ENCODE data around the gene ERN1.

Gene ERN1

GRCh38 chr17:64083563-64084085, 46.3 kb downstream of the ERN1 start:
- DNase-seq (ENCODE audit: low read depth): no peak

DNA sequence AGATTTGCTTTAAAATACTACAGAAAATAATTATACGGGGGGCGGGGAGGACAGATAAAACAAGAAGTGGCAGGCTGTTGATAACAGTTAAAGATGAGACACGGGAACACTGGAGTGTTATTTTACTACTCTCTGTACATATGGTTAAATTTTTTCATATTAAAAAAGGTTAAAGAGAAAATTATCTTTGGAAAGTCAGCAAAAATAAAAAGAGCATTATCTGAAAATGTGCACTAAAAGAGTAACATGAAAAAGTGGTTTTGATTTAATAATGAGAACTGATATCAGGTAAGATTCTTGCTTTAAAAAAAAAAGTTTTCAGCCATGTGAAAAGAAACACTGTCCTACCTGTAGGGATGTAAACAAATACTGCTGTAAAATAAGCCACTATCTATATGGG, 46.9 kb downstream of the ERN1 start:
- no peak for DNase-seq (ENCODE audit: low read depth)

DNA sequence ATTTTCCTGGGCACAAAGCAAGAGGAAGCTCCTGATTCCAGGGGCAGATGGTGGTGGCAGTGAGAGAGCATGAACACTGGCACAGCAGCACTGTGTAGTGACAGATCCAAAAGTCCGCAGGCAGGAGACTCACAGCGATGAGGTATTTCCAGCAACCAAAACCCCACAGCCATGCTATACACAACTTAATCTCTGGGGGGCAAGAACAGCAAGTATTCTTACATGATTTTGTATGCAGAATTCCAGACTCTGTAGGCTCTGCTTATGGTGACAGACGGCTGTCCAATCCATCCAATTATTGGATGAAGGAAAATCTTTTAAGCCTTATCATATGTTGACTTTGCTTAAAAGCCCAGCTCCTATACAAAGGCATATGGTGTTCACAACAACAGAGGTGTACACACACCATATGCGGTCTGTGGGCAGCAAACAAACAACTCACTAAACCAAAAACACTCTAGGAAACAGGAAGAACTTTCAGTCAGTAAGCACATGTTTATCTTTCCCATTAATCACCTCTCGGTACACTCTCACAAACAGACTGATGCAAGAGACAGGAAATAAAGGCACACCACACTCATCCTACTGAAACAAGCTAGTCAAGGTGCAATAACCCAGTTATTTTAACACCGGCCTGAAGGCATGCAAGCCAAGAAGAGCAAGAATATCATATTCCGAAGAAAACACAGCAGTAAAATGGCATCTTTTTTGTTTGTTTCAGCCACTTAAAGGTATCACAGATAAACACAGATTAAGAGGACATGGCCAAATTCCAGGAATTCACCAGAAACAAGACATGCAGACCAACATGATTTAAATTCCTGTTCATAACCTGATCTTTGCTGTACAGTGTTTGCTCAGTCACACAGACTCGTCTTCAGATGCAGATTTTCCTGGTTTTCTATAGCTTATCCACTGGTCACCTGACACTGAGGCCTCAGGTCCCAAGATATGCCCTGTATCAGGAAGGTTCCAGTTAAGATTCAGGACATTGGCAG, 47.8 kb downstream of the ERN1 start:
- DNase-seq (ENCODE audit: low read depth): peak; percentile 18

DNA sequence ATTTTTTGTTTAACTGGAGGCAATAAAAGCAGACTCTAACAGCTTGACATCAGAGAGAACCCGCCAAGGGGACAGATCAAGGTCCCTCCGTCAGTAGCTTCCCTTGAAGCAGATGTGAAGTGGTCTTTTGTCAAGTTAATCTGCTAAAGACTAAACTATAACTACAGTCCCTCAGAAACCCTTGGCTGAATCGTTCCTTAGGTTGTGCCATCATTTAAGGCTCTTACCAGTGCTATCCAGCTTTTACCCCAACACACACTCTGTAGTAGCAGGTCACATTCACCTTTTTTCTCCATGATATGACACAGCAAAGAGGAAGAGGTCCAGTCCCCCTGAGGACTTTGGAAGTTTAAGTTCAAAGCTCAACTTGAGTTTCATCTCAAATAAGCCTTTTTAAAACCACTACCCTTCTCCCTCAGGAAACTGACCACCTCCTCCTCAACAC, 49.7 kb downstream of the ERN1 start:
- no peak for DNase-seq (ENCODE audit: low read depth)

- no peak for DNase-seq (ENCODE audit: low read depth)
Measured at GRCh38 chr17:64077379-64077778, 52.6 kb downstream of the ERN1 start.

DNA sequence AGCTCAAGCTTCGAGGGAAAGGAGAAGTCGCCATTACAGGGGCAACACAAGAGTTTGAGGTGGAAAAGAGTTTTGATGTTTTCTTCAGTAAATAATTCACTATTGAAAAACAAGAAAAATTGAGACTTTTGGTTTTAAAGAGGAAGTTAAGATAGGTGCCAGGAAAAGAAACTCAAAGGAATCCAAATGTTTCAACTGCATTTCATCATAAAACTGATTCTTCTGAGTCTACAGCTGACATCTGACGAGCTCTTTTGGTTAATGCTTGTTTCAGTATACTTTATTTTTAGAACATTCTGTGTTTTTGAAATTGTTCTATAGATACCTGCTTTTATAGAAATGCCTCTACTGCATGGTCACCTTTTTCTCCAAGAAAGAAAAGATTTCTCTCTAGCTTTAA, 54.0 kb downstream of the ERN1 start:
- no peak for DNase-seq (ENCODE audit: low read depth)

DNA sequence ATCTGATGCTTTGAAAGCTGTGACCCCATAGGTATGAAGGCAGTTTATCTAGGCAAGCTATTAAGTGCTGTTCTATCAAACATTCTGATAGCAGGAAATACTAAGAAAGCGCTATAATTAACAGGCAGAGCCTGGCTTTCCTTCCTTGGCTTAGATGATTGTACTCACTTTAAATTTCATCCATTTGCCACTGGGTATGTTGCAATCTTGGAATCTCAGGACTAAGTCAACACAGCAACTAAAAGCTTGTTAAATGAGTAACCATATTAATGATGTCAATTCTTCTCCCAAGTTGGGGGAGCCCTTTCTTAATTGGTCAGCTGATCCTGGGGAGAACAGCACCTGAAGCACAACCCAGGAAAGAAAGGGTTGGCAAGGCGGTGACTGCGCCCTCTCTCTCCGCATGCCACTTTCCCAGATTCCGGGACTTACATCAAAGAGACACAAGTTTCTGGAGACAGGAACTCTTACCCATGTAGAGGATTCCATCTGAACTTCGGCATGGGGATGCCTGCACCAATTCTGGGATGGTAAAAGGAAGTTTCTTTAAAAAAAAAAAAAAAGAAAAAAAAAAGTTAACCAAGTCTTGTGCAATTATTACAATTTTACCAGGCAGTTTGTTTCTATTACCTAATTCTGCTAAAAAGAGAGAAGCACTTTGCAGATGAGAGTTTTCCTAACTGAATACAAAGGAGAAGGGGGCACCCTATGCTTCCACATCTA, 55.1 kb downstream of the ERN1 start:
- no peak for DNase-seq (ENCODE audit: low read depth)

GRCh38 chr17:64073771-64074703, 55.9 kb downstream of the ERN1 start:
- DNase-seq (ENCODE audit: low read depth): no peak

- DNase-seq (ENCODE audit: low read depth): no peak
Measured at GRCh38 chr17:64071111-64071510, 58.8 kb downstream of the ERN1 start.

GRCh38 chr17:64070213-64070612, 59.7 kb downstream of the ERN1 start:
- DNase-seq (ENCODE audit: low read depth): no peak

- DNase-seq (ENCODE audit: low read depth): no peak
Measured at GRCh38 chr17:64069143-64069542, 60.8 kb downstream of the ERN1 start.

GRCh38 chr17:64067657-64068056, 62.3 kb downstream of the ERN1 start:
- DNase-seq (ENCODE audit: low read depth): no peak

DNA sequence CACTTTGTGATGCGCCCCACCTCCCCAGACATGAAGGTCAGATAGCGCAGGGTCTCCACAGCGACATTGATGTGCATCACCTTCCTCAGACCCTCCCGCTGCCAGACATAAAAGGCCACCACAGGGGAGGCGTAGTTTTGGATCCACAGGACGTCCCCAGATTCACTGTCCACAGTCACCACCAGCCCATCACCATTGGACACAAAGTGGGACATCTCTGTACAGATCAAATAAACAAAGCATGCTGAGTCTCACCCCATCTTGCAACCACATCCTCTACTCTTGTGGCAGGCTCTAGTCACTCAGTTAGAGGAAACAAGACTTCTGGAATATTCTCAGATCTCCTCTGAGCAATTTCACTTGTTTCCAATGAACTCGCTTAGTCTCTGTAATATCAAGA, 63.2 kb downstream of the ERN1 start:
- DNase-seq (ENCODE audit: low read depth): no peak

DNA sequence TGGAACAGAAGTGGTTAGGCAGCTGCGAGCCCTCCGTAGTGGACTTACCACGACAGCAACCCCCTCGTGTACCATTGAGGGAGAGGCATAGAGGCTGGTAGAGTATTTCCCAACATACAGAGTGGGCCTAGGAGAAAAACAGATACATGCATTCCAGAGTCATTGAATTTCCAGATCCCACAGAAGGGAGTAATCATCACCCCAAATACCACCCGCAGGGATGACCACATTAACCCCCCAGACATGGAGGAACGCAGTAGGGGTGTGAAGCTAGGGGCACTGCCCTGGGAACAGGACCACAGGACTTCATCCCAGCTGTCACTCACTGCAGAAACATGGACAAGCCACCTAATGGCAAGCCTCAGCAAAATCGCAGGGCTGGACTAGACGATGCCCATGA, 64.8 kb downstream of the ERN1 start:
- no peak for DNase-seq (ENCODE audit: low read depth)

- no peak for DNase-seq (ENCODE audit: low read depth)
Measured at GRCh38 chr17:64064331-64064730, 65.6 kb downstream of the ERN1 start.

GRCh38 chr17:64063766-64064224, 66.1 kb downstream of the ERN1 start:
- DNase-seq (ENCODE audit: low read depth): peak; percentile 38

DNA sequence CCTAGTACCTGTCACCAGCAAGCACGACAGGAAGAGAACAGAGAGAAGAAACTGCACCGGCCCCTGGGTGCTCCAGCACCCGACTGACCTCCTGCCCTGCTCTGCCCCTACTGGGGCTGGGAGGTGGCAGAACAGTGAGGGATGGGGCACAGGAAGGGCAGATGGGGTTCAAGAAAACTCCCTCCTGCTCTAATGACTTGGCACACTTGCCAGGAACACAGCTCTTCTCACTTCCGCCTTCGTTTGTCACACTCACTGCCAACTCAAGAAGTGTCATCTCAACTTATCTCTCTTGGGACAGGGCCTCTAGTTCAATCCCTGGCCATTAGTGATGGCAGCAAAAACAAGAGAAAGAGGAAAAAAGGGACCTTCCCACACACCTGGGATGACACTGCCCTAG, 66.9 kb downstream of the ERN1 start:
- no peak for DNase-seq (ENCODE audit: low read depth)

DNA sequence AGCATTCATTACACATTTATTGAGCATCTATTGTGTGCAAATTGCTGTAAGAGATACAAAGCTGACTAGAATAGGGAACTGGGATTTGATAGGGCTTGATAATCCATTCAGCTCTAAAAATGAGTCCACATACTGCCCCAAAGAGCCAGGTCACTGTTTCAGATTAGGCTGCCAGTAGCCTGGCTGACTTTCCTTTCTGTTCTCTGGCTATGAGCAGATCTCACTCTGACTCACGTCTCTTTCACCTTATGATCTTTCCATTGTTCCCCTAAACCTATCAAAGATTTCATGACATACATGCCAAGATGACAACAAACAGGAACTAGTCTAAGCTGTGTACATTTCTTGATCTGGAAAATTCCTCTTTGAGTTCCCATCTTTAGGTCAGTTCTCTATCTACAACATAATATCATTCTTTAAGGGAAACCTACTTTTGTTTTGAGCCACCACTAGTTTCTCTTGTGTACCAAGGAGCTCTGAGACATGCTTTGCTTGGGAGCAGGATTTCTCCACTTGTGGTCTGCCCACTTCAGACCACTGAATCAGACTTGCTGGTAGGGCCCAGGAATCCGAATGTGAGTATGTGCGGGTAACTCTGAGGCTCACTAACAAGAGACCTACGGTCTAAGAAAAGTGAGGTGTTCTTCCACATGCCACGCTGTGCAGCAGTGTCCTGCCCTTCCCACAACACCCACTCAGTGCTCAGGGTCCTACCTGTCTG, 68.6 kb downstream of the ERN1 start:
- no peak for DNase-seq (ENCODE audit: low read depth)

- no peak for DNase-seq (ENCODE audit: low read depth)
Measured at GRCh38 chr17:64060331-64060730, 69.6 kb downstream of the ERN1 start.

DNA sequence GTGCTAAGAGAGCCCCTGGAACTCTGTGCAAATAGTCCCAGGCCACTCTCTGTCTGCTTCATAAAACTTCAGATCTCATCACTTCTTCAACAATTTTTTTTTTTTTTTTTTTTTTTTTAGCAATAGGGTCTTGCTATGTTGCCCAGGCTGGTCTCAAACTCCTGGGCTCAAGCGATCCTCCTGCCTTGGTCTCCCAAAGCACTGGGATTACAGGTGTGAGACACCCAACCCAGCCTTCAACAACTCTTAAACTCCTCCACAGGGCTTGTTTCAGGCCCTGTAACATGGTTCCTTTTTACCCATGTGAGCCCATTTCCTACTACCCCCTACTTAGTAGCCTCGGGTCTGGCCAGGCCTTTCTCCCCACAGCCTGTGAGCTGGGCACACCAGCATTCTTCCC, 70.2 kb downstream of the ERN1 start:
- no peak for DNase-seq (ENCODE audit: low read depth)

- no peak for DNase-seq (ENCODE audit: low read depth)
Measured at GRCh38 chr17:64058621-64059020, 71.3 kb downstream of the ERN1 start.

All from stimulated activated CD4-positive, alpha-beta T cell treated with anti-CD3 and anti-CD28 coated beads, Interleukin-2, amount 100 ng/mL, for 4 hours (primary cell).